GM12878 (cell line): Measurements from ENCODE around the gene SRL. TPM values are rescaled to one million over a fixed set of nuclear protein-coding genes. Genes with fewer than 3 reads are reported as not detected.

Experiments used
- BCL3 ChIP-seq: IDR thresholded peaks from 2 replicates; pipeline ENCODE4 v1.6.1; 2011; ENCODE audit warnings: borderline replicate concordance, low read depth, mild to moderate bottlenecking, moderate library complexity, low read length; ENCODE audit not compliant: insufficient read depth, poor library complexity, severe bottlenecking
- EED ChIP-seq: sonication (generic); IDR thresholded peaks from 2 replicates; pipeline ENCODE4 v1.6.1; 2016; ENCODE audit warnings: antibody characterized with exemption, low read depth
- ESRRA ChIP-seq: IDR thresholded peaks from 2 replicates; pipeline ENCODE4 v1.6.1; 2012; ENCODE audit warnings: mild to moderate bottlenecking, low read length, improper control_type of control experiment
- EZH2 ChIP-seq: IDR thresholded peaks from 2 replicates; pipeline ENCODE4 v1.6.1; 2012; ENCODE audit warnings: low read depth, mild to moderate bottlenecking, control low read depth, inconsistent platforms, low read length, borderline replicate concordance; ENCODE audit not compliant: control insufficient read depth
- FOXK2 ChIP-seq: fragments of 450-650 bp; IDR thresholded peaks from 2 replicates; pipeline ENCODE4 v1.6.1; 2017; ENCODE audit warnings: mild to moderate bottlenecking, moderate library complexity
- GATAD2B ChIP-seq: fragments of 450-650 bp; conservative IDR thresholded peaks from 2 replicates; pipeline ENCODE4 v1.6.1; 2017; ENCODE audit warnings: low read depth, mild to moderate bottlenecking, moderate library complexity
- HCFC1 ChIP-seq: fragments of 150-350 bp; IDR thresholded peaks from 2 replicates; pipeline ENCODE4 v1.6.1; 2014; ENCODE audit warnings: low read length
- IRF5 ChIP-seq: fragments of 450-650 bp; IDR thresholded peaks from 2 replicates; pipeline ENCODE4 v1.6.1; 2017; ENCODE audit warnings: borderline replicate concordance
- MXI1 ChIP-seq: fragments of 150-350 bp; IDR thresholded peaks from 2 replicates; pipeline ENCODE4 v1.6.1; 2011; ENCODE audit warnings: low read depth, mild to moderate bottlenecking, inconsistent platforms, low read length, improper control_type of control experiment
- NR2F1 ChIP-seq: fragments of 450-650 bp; conservative IDR thresholded peaks from 2 replicates; pipeline ENCODE4 v1.6.1; 2017; ENCODE audit warnings: mild to moderate bottlenecking
- PAX5 ChIP-seq: IDR thresholded peaks from 2 replicates; pipeline ENCODE4 v1.6.1; 2011; ENCODE audit warnings: low read depth, low read length, borderline replicate concordance
- PML ChIP-seq: IDR thresholded peaks from 2 replicates; pipeline ENCODE4 v1.6.1; 2012; ENCODE audit warnings: low read length, inconsistent platforms
- POLR2A ChIP-seq: IDR thresholded peaks from 2 replicates; pipeline ENCODE4 v1.6.1; 2011; ENCODE audit warnings: low read depth, mild to moderate bottlenecking, low read length
- SUPT20H ChIP-seq: IDR thresholded peaks from 2 replicates; pipeline ENCODE4 v1.6.1; 2011; ENCODE audit warnings: low read depth, mild to moderate bottlenecking, low read length, moderate library complexity, borderline replicate concordance; ENCODE audit not compliant: control insufficient read depth
- TCF12 ChIP-seq: IDR thresholded peaks from 2 replicates; pipeline ENCODE4 v1.6.1; 2011; ENCODE audit warnings: low read depth, mild to moderate bottlenecking, low read length
- TCF7 ChIP-seq: IDR thresholded peaks from 2 replicates; pipeline ENCODE4 v1.6.1; 2014; ENCODE audit warnings: antibody characterized with exemption, borderline replicate concordance
- ZNF274 ChIP-seq: IDR thresholded peaks from one replicate; pipeline ENCODE4 v1.8.0; 2011; ENCODE audit not compliant: insufficient read length, insufficient read depth
- polyA plus RNA-seq, 11 experiments: library from polyadenylated mRNA; depleted of rRNA in 4 of 11; unstranded in 6 of 11; stranded (reverse) in 5 of 11; fragments of >200 nt; fragmentation: Nextera tagmentation in 4 of 11; fragmentation: Illumina TruSeq in 1 of 11; extraction: Ambion mirVana in 4 of 11; extraction: Trizol in 1 of 11; gene quantifications; 1 replicate in 1 of 11; 2 replicates in 10 of 11; pipeline versions ENCODE4 v1.2.1 to v1.2.3, GENCODE V29; 2011 to 2016; ENCODE audit warnings: inconsistent platforms in 2 of 11, missing spikeins in 2 of 11, low read depth in 1 of 11
- total RNA-seq, 4 experiments: library from RNA; depleted of rRNA in 3 of 4; stranded (reverse); fragments of >200 nt in 3 of 4; fragmentation: Illumina TruSeq in 1 of 4; extraction: Trizol in 1 of 4; gene quantifications; 2 replicates each; pipeline versions ENCODE4 v1.2.1 to v1.2.3, GENCODE V29; 2013 to 2021
- TF ChIP-seq, protein P1 (sequence below): fragments of 450-650 bp; IDR thresholded peaks from 2 replicates; pipeline ENCODE4 v1.6.1; 2017; ENCODE audit warnings: mild to moderate bottlenecking, low read depth, inconsistent platforms; ENCODE audit not compliant: poor library complexity, severe bottlenecking
- TF ChIP-seq, protein P2 (sequence below): IDR thresholded peaks from 2 replicates; pipeline ENCODE4 v1.6.1; 2012; ENCODE audit warnings: low read length, inconsistent platforms
- TF ChIP-seq, protein P3 (sequence below): fragments of 450-650 bp; IDR thresholded peaks from 2 replicates; pipeline ENCODE4 v1.6.1; 2014; ENCODE audit warnings: mild to moderate bottlenecking

The SRL gene
- total and polyA plus RNA-seq, 10 of the 15 experiments (the other 5 are each of a cell fraction or from before 2014, with no cell fraction given): not detected

DNA sequence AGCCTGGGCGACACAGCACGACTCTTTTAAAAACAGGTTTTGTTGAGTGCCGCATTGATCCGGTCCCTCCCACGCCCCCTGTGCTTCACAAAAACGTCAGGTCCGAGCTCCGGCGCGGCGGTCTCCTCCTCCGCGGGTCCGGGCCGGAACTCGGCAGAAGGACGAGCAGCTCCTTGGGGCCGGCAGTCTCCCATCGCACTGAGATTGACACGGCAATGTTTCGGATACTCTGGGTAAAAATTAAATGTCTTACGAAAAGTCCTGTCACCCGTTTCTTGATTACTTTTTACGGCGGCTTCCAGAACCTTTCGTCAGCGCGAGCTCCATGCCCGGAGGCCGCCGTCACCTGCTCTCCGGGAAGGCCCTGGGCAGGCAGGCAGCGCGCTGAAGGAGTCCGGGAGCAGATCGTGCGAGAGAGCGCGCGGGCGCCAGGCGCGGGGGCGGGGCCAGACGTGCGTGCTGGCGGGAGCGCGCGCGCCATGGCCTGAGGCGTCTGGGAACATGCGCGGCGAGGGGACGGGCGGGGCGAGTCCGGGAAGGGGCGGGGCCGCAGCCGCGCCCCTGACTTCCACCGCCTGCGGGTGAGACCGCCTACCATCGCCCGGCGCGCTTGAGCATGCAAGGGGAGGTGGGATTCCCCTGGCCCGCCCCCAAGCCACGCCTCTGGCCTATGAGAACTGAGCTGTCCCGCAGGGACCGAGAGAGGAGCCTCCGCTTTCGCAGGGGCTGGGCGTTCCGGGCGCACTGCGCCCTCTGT lies 11.7 kb upstream of the SRL start (continued):
- TF ChIP-seq ZNF274 (no peak), EED (0 out of 2 replicates have a peak, but pooled peaks have one; percentile 1), IRF5 (no peak), PAX5 (no peak; the same call in 1 of the 2 replicates), BCL3 (peak; percentile 52), GATAD2B (peak; percentile 49; the same call in 1 of the 2 replicates), TCF7 (no peak), ESRRA (no peak), PML (peak; percentile 91; the same call in 1 of the 2 replicates), POLR2A (peak; percentile 95), NR2F1 (peak; percentile 54; the same call in 1 of the 2 replicates), TCF12 (no peak), SUPT20H (no peak), MXI1 (peak; percentile 81), EZH2 (no peak), HCFC1 (no peak), FOXK2 (no peak)
- TF ChIP-seq, protein P1, sequence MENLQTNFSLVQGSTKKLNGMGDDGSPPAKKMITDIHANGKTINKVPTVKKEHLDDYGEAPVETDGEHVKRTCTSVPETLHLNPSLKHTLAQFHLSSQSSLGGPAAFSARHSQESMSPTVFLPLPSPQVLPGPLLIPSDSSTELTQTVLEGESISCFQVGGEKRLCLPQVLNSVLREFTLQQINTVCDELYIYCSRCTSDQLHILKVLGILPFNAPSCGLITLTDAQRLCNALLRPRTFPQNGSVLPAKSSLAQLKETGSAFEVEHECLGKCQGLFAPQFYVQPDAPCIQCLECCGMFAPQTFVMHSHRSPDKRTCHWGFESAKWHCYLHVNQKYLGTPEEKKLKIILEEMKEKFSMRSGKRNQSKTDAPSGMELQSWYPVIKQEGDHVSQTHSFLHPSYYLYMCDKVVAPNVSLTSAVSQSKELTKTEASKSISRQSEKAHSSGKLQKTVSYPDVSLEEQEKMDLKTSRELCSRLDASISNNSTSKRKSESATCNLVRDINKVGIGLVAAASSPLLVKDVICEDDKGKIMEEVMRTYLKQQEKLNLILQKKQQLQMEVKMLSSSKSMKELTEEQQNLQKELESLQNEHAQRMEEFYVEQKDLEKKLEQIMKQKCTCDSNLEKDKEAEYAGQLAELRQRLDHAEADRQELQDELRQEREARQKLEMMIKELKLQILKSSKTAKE: no peak
- TF ChIP-seq, protein P2, sequence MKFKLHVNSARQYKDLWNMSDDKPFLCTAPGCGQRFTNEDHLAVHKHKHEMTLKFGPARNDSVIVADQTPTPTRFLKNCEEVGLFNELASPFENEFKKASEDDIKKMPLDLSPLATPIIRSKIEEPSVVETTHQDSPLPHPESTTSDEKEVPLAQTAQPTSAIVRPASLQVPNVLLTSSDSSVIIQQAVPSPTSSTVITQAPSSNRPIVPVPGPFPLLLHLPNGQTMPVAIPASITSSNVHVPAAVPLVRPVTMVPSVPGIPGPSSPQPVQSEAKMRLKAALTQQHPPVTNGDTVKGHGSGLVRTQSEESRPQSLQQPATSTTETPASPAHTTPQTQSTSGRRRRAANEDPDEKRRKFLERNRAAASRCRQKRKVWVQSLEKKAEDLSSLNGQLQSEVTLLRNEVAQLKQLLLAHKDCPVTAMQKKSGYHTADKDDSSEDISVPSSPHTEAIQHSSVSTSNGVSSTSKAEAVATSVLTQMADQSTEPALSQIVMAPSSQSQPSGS: no peak
- TF ChIP-seq, protein P3, sequence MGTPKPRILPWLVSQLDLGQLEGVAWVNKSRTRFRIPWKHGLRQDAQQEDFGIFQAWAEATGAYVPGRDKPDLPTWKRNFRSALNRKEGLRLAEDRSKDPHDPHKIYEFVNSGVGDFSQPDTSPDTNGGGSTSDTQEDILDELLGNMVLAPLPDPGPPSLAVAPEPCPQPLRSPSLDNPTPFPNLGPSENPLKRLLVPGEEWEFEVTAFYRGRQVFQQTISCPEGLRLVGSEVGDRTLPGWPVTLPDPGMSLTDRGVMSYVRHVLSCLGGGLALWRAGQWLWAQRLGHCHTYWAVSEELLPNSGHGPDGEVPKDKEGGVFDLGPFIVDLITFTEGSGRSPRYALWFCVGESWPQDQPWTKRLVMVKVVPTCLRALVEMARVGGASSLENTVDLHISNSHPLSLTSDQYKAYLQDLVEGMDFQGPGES: no peak
